ENCODE measurements around the gene RACK1.

The RACK1 gene

GRCh38 chr5:181236471-181236870 is 7.2 kb downstream of the RACK1 start:
- TF ChIP-seq EP300 (IDR thresholded peaks at IDR 0.05; ENCODE audit: borderline replicate concordance) (no peak), TAF1 (IDR thresholded peaks at IDR 0.05; ENCODE audit: low read depth) (no peak), CREB1 (IDR thresholded peaks at IDR 0.05; ENCODE audit: low read depth) (no peak)

GRCh38 chr5:181235689-181236366 is 7.9 kb downstream of the RACK1 start:
- TF ChIP-seq TEAD4 (IDR thresholded peaks at IDR 0.05) (0 out of 2 replicates have a peak, but pooled peaks have one; percentile 25), TCF12 (IDR thresholded peaks at IDR 0.05; ENCODE audit: low read depth) (no peak)

- TF ChIP-seq CREB1 (IDR thresholded peaks at IDR 0.05; ENCODE audit: low read depth) (0 out of 2 replicates have a peak, but pooled peaks have one; percentile 6), YY1 (IDR thresholded peaks at IDR 0.05; ENCODE audit: low read depth) (no peak)
These were observed 8.4 kb downstream of the RACK1 start for GRCh38 chr5:181235323-181235688.

- no peak for TF ChIP-seq CEBPB (IDR thresholded peaks at IDR 0.05)
- no peak for TF ChIP-seq RAD21 (IDR thresholded peaks at IDR 0.05; ENCODE audit: low read depth)
- no peak for TF ChIP-seq EP300 (IDR thresholded peaks at IDR 0.05; ENCODE audit: borderline replicate concordance)
- no peak for TF ChIP-seq MAX (IDR thresholded peaks at IDR 0.05)
- TF ChIP-seq REST (IDR thresholded peaks at IDR 0.05; ENCODE audit: low read depth): no peak
- TF ChIP-seq NFIC (IDR thresholded peaks at IDR 0.05): no peak
- TF ChIP-seq TEAD4 (IDR thresholded peaks at IDR 0.05): no peak
- TF ChIP-seq USF1 (IDR thresholded peaks at IDR 0.05): no peak
- no peak for TF ChIP-seq ZBTB7A (IDR thresholded peaks at IDR 0.05; ENCODE audit: low read depth)
These were observed 9.0 kb downstream of the RACK1 start for GRCh38 chr5:181234455-181235306.

GRCh38 chr5:181233801-181234454 is 9.8 kb downstream of the RACK1 start:
- TF ChIP-seq TCF12 (IDR thresholded peaks at IDR 0.05; ENCODE audit: low read depth): no peak
- no peak for TF ChIP-seq ZBTB7A (IDR thresholded peaks at IDR 0.05; ENCODE audit: low read depth)
- TF ChIP-seq TAF1 (IDR thresholded peaks at IDR 0.05; ENCODE audit: low read depth): no peak
- TF ChIP-seq EGR1 (IDR thresholded peaks at IDR 0.05): no peak
- TF ChIP-seq REST (IDR thresholded peaks at IDR 0.05; ENCODE audit: low read depth): no peak

- no peak for TF ChIP-seq EP300 (IDR thresholded peaks at IDR 0.05; ENCODE audit: borderline replicate concordance)
- TF ChIP-seq FOXM1 (IDR thresholded peaks at IDR 0.05; ENCODE audit: borderline replicate concordance, low read depth): no peak
- no peak for TF ChIP-seq MAX (IDR thresholded peaks at IDR 0.05)
- TF ChIP-seq RAD21 (IDR thresholded peaks at IDR 0.05; ENCODE audit: low read depth): no peak
- TF ChIP-seq NFIC (IDR thresholded peaks at IDR 0.05): no peak
- TF ChIP-seq TEAD4 (IDR thresholded peaks at IDR 0.05): no peak
- TF ChIP-seq EGR1 (IDR thresholded peaks at IDR 0.05): no peak
These were observed 10.5 kb downstream of the RACK1 start for GRCh38 chr5:181233088-181233800.
